SH-SY5Y (cell line): ENCODE measurements around the gene ZNF180.

Experiments used
- GATA2 ChIP-seq: IDR thresholded peaks from 2 replicates; pipeline ENCODE4 v1.6.1; 2011; ENCODE audit warnings: mild to moderate bottlenecking, low read depth, low read length
- GATA3 ChIP-seq: IDR thresholded peaks from 2 replicates; pipeline ENCODE4 v1.6.1; 2011; ENCODE audit warnings: low read depth, mild to moderate bottlenecking, low read length, moderate library complexity

ZNF180 gene

GRCh38 chr19:44499962-44500949, at the start of gene ZNF180:
ZNF180 (minus strand) TSS chr19:44500522; CDS start chr19:44497334, 3,188 bp downstream.
- TF ChIP-seq GATA2 (peak; percentile 58; the same call in 1 of the 2 replicates), GATA3 (no peak)

GRCh38 chr19:44549507-44549906, 49.2 kb upstream of the ZNF180 start:
- TF ChIP-seq GATA3 (no peak), GATA2 (no peak)

- TF ChIP-seq GATA3 (no peak), GATA2 (no peak)
Observed at GRCh38 chr19:44548736-44549135, 48.4 kb upstream of the ZNF180 start.

- TF ChIP-seq GATA3 (no peak), GATA2 (no peak)
Observed at GRCh38 chr19:44544031-44544430, 43.7 kb upstream of the ZNF180 start.

GRCh38 chr19:44542671-44543070, 42.3 kb upstream of the ZNF180 start:
- TF ChIP-seq GATA2 (no peak), GATA3 (no peak)

- TF ChIP-seq GATA2, result no peak
- TF ChIP-seq GATA3, result no peak
Observed at GRCh38 chr19:44540736-44541135, 40.4 kb upstream of the ZNF180 start.

GRCh38 chr19:44539991-44540390, 39.7 kb upstream of the ZNF180 start:
- TF ChIP-seq GATA3 (no peak), GATA2 (no peak)

- TF ChIP-seq GATA2 (no peak), GATA3 (no peak)
Observed at GRCh38 chr19:44539236-44539826, 39.0 kb upstream of the ZNF180 start.

GRCh38 chr19:44532819-44533218, 32.5 kb upstream of the ZNF180 start:
- no peak for TF ChIP-seq GATA2
- TF ChIP-seq GATA3, result no peak

- TF ChIP-seq GATA2 (no peak), GATA3 (no peak)
Observed at GRCh38 chr19:44530777-44531176, 30.5 kb upstream of the ZNF180 start.

- no peak for TF ChIP-seq GATA3
Observed at GRCh38 chr19:44529536-44529935, 29.2 kb upstream of the ZNF180 start, which contains the start of gene CEACAM20. CEACAM20 (minus strand) TSS chr19:44529675; CDS start chr19:44529509, 166 bp downstream.

GRCh38 chr19:44527554-44527953, 27.2 kb upstream of the ZNF180 start:
- TF ChIP-seq GATA3 (no peak), GATA2 (no peak)

GRCh38 chr19:44525721-44526430, 25.6 kb upstream of the ZNF180 start:
- TF ChIP-seq GATA2, result no peak
- TF ChIP-seq GATA3, result no peak

GRCh38 chr19:44521370-44521769, 21.0 kb upstream of the ZNF180 start:
- TF ChIP-seq GATA3 (no peak), GATA2 (no peak)

- TF ChIP-seq GATA2, result no peak
- TF ChIP-seq GATA3, result no peak
Observed at GRCh38 chr19:44517146-44517545, 16.8 kb upstream of the ZNF180 start.
